ENCODE results near the gene EIF1.

The EIF1 gene

DNA sequence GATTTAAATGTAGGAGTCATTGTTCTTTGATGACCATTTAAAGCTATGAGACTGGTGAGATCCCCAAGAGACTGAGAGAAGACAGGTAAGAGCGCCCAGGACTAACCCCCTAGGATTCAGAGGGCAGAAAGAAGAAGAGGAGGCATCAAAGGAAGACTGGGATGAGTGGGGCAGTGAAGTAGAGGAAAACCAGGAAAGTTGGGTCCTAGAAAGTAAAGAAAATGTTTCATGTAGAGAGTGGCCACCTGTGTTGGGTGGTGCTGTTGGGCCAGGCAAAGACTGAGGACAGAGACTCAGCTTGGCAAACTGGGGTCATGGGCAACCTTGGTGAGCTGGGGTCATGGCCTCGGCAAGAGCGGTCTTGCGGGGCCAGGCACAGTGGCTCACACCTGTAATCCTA, 47.1 kb downstream of the EIF1 start:
- no peak for DNase-seq (ENCODE audit: low read depth in 2 of 3, low spot score in 2 of 3)

DNA sequence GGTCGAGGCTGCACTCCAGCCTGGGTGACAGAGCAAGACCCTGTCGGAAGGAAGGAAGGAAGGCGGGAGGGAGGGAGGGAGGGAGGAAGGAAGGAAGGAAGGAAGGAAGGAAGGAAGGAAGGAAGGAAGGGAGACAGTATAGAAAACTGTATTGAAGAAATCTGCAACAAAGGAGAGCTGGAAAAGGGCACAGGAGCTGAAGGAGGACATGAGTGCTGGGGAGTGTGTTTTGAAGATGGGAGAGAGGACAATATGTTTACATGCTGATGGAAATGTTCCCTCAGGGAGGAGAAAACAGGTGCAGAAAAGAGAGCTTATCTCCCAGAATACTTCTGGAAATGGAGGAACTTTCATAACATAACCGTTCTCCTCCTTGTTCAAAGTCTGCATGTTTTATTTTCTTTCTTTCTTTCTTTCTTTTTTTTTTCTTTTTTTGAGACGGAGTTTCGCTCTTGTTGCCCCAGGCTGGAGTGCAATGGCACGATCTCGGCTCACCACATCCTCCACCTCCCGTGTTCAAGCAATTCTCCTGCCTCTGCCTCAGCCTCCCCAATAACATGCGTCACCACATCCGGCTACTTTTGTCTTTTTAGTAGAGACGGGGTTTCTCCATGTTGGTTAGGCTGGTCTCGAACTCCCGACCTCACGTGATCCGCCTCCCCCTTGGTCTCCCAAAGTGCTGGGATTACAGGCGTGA, 48.4 kb downstream of the EIF1 start:
- DNase-seq (ENCODE audit: low read depth in 2 of 3, low spot score in 2 of 3) = no peak

DNA sequence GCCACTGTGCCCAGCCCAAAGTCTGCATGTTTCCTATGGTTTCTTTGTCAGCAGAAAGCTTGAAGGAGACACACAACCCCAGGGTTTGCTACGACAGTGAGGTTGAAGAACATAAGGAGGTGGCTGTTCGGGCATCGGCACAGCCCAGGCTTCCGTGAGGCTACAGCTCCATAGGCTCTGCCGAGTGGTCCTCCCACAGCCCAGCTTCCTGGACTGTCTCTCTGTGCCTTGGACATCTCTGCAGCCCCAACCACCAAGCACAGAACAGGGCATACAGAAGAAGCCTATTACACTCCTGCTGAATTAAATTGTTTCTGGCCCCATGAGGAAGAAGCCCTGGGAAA, 49.0 kb downstream of the EIF1 start:
- no peak for DNase-seq (ENCODE audit: low read depth in 2 of 3, low spot score in 2 of 3)

DNA sequence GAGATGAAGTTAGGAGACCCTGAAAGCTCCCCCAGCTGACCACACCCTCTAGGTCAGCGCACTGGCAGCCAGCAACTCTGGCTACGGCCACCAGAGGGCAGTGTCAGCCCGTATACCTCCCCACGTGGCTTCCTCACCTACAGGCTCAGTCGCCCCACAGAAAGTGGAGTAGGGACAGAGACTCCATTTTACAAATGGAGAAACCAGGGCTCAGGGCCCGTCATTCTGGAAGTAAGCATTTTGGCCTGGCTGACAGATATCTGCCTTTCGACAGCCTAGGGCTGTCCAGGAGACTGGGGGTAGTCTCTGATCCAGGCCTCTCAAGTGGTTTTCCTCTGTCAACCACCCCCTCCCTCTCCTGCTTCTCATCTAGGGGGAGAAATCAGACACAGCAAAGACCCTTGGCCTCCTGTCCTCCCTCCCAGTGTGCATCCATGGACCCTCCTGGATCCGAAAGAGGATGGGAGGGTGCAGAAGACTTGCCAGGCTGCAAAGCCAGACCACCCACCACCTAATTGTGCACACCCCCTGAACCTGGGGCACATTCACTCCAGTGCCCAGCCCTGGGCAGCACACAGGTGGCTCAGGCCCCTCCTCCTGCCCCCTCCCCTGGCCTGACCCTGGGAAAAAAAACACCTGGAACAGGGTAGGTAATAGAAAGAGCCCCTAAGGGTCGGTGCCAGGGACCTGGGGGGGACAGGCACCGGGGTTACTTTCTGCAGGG, 49.6 kb downstream of the EIF1 start:
- DNase-seq (ENCODE audit: low read depth in 2 of 3, low spot score in 2 of 3) = peak; percentile 50 to 75 (median 73)

DNA sequence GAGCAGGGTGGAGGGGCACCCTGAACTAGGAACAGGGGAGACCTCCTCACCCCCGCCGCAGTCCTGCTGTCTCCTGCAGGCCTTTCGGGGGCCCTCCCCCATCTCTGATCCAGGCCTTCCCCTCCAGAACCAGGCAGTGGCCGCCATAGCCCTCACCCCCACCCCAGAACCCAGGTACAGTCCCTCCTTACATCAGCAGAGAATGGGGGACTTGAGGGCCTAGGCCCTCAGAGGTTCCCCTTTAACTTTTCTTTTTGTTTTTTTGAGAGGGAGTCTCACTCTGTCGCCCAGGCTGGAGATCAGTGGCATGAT, 50.1 kb downstream of the EIF1 start:
- no peak for DNase-seq (ENCODE audit: low read depth in 2 of 3, low spot score in 2 of 3)

DNA sequence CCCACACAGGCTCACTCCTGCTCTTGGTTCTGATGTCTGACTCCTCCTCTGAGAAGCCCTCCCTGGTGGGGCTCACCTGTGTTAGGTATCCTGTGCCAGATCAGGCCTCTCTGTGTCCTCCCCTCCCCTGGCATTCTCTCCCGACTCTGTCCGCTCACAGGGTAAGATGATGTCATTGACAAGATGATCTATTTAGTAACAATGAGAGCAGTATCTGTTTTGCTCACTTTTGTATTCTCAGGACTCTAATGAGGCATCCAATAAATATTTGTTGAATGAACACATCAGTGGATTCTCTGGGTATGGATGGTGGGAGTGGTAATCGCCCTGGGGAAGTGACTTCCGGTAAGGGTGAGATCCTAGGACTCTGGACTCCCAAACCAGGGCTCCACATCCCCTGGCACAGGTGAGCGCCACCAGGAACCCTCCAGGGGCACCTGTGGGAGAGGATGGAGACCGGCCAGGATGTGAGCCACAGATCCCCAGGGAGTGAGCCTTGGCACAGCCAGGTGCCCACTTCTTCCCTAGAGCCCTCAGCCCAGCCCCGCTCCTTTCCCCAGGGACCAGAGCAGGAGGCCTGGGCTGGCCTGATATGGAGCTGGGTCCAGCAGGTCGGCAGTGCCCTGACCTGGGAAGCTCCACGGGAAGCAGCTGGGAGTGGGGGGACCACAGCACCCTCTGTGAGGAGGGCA, 51.1 kb downstream of the EIF1 start:
- DNase-seq (ENCODE audit: low read depth in 2 of 3, low spot score in 2 of 3) = no peak

DNA sequence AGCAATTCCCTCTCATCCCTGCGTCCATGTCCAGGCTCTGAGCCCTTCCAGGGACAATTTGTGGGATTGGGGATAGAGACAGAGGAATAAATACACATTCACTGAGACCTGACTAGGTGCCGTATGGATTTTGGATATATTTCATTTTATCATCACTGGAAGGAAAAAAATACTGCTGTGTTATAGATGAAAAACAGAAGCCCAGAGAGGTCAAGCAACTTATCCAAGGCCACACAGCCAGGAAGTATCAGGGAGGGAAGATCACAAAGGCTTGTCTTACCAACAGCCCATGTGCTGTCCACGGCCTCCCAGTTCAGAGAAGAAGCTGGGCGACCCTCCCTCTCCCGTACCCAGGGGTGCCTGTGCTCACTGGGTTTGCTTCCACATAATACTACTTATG, 51.8 kb downstream of the EIF1 start:
- DNase-seq (ENCODE audit: low read depth in 2 of 3, low spot score in 2 of 3) = no peak

DNA sequence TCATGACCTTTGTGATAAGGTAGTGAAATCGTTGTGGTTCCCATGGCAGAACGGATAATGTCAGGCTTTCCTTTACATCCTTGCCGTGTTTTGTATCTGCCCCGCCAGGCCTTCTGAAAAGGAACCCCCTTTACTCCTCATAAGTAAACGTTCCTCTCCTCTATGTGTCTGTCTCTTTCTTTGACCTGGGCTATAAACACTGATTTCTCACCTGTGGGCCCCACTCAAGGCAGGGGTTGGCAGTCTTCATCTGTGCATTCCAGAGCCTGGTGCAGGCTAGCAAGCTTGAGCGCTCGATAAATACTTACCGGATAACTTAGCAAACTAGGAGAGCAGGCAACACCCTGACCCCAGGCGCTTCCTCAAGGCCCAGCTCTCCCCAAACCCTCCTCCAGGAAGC, 53.0 kb downstream of the EIF1 start:
- DNase-seq (ENCODE audit: low read depth in 2 of 3, low spot score in 2 of 3) = no peak
